G401.6 (cell line): ENCODE data around the gene POTEB3.
"Not testable (repeated sequence)": the region's sequence is repeated elsewhere in the genome, so short reads cannot be mapped to it uniquely, and the experiment has no call there.

Experiments used
- FAIRE-seq: peaks from 2 replicates; lab custom pipeline; 2012; peaks lifted over from hg19 to GRCh38; lab: Jason Lieb, UNC

POTEB3 gene

DNA sequence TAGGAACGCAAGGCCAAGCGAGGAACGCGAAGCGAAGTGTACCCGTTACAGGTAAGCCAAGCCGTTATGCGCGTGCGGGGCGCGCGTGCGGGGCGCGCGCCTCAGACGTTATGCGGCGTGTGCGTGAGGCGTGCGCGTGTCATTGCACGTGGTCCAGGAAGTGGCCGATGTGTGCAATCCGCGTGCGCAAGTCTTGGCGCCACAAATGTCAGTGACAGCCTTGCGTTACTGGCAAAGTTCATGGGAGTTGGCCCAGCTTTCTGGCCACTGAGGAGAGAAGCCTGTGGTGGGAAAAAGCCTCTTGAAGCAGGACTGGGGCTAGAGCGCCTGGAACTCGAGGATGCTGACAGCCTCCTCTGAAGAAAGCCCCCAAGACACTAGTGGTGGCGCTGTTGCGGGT lies at the start of gene POTEB3:
Gene POTEB3 (minus strand): TSS at position 101 of the 400 bp plus-strand sequence. CDS start 488 bp downstream, outside the sequence.
- FAIRE-seq, result not testable (repeated sequence)

DNA sequence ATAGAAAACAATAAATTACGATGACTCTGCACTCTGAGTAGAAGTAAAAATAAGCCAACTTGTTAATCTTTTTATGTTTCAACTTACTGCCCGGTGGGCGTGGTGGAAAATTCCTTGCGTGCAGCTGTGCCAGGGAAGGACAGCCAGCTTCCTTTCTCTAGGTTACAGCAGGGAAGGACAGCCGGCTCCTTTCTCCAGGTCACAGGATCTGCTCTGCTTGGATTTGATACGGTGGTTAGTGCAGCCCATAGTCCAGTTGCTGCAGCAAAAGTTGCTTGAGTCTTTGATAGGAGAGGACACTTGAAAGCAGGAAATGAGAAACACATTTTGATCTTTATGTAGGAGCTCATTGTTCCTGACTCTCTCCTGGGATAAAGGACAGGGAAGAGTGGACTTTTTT lies 13.4 kb upstream of the POTEB3 start:
- FAIRE-seq, result not testable (repeated sequence)

- not testable (repeated sequence) for FAIRE-seq
These were observed 11.7 kb upstream of the POTEB3 start for GRCh38 chr15:21451920-21452563.

GRCh38 chr15:21451487-21451886 lies 11.2 kb upstream of the POTEB3 start:
- FAIRE-seq, result not testable (repeated sequence)

- FAIRE-seq, result not testable (repeated sequence)
These were observed 32.9 kb downstream of the POTEB3 start for GRCh38 chr15:21407366-21407765.

GRCh38 chr15:21401531-21401930 lies 38.8 kb downstream of the POTEB3 start:
- FAIRE-seq, result not testable (repeated sequence)

- FAIRE-seq, result not testable (repeated sequence)
These were observed 41.2 kb downstream of the POTEB3 start for GRCh38 chr15:21399111-21399510.

- FAIRE-seq, result not testable (repeated sequence)
These were observed 41.8 kb downstream of the POTEB3 start for GRCh38 chr15:21398511-21398910.

GRCh38 chr15:21397656-21398055 lies 42.6 kb downstream of the POTEB3 start:
- not testable (repeated sequence) for FAIRE-seq

DNA sequence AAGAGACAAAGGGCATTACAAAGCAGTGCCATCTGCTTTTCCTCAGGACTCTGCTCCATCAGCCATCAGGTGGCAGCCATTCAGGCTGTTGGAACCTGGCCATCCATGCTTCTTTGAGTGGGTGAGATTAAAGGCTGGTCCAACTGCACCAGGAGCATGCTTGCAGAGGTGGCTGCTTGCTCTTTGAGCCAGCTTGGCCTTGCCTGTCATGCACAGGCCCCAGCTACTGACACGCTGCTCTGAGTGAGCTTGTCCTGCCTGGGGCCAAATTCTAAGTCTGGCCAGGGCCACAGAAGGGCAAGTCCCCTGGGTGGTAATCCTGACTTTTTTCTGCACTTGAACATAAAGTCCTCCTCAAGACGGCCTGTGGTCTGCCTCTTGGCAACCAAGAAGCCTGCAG lies 43.1 kb downstream of the POTEB3 start:
- FAIRE-seq, result not testable (repeated sequence)

DNA sequence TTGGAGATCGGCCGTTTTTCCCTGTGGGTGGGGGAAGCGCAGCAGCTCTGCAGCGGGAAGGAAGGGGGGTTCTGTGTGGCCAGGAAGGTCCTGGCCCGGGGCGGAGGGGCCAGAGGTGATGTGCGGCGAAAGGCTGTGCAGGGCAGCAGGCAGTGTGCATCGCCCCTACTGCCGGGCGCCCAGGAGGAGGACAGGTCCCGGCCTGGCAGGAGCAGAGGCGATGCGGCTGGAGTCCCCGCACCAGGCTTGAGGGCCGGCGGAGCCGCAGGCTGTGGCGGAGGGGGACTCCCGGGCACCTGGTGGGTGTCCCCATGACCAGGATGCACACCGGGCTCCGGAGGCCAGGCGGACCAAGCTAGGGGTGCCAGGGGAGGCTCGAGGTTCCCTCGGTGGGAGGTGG lies 54.3 kb downstream of the POTEB3 start:
- not testable (repeated sequence) for FAIRE-seq

GRCh38 chr15:21383866-21384485 lies 56.3 kb downstream of the POTEB3 start:
- not testable (repeated sequence) for FAIRE-seq

- FAIRE-seq, result not testable (repeated sequence)
These were observed 66.6 kb downstream of the POTEB3 start for GRCh38 chr15:21373682-21374081.

- not testable (repeated sequence) for FAIRE-seq
These were observed 71.1 kb downstream of the POTEB3 start for GRCh38 chr15:21369177-21369576.

DNA sequence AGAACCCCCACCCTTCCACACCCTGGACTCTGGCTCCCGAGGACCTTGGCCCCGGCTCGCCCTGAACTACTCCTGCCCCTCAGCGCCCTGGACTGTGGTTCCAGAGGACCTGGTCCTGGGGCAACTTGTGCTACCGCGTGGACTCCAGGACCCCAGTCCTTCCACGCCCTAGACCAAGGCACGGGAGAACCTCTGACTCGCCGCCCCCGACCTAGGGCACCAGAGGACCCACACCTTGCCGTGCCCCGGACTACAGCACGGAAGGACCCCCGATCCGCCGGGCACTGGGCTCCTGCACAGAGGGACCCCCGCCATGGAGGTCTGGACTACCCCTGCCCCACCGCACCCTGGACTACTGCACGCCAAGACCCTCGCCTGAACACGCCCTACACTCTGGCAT lies 71.7 kb downstream of the POTEB3 start:
- not testable (repeated sequence) for FAIRE-seq
